ENCODE results near the gene PITPNC1.

DNA sequence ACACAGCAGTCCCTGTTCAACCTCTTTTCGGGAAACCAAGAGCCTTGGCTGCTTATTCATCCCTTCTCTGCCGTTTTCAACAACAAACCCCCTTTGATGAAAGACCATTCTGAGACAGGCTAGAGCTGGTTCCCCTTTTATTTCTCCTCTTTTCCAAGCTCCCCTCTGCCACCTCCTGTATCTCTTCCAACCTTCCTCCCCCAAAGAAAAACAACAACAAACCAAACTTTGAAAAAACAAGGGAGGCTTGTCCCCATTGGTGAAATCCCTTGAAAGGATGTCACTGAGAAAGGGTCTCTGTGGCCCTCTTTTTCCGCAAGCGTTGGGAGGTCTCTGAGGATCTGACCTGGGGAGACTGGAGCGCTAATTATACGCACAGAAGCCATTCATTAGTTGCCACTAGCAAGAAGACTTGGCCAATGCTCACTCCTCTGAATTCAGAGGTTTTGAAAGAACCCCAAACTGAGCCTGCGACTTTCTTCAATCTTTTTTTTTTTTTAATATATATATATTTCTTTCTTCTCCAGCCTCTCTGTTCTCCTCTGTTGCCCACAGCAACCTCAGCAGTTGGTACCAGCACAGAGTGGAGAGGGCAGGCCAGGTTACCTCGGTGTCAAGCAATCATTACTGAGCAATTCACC lies 101.4 kb downstream of the PITPNC1 start:
- TF ChIP-seq, protein P1, sequence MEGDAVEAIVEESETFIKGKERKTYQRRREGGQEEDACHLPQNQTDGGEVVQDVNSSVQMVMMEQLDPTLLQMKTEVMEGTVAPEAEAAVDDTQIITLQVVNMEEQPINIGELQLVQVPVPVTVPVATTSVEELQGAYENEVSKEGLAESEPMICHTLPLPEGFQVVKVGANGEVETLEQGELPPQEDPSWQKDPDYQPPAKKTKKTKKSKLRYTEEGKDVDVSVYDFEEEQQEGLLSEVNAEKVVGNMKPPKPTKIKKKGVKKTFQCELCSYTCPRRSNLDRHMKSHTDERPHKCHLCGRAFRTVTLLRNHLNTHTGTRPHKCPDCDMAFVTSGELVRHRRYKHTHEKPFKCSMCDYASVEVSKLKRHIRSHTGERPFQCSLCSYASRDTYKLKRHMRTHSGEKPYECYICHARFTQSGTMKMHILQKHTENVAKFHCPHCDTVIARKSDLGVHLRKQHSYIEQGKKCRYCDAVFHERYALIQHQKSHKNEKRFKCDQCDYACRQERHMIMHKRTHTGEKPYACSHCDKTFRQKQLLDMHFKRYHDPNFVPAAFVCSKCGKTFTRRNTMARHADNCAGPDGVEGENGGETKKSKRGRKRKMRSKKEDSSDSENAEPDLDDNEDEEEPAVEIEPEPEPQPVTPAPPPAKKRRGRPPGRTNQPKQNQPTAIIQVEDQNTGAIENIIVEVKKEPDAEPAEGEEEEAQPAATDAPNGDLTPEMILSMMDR (IDR thresholded peaks at IDR 0.05), result no peak
- TF ChIP-seq POLR2A (IDR thresholded peaks at IDR 0.05), result no peak

All from esophagus squamous epithelium (tissue), 4 donors.